HG03064 (cell line): Measurements from ENCODE around the gene TRPM2.
A peak's percentile ranks its signal among the peaks of the same experiment; 100 is the strongest.
"Not testable (repeated sequence)": the region's sequence is repeated elsewhere in the genome, so short reads cannot be mapped to it uniquely, and the experiment has no call there.

Experiments
- ATAC-seq: cut with Tn5 transposase; IDR thresholded peaks from one replicate; pipeline ENCODE4 v1.9.1; 2021; ENCODE audit warnings: low read depth; ENCODE audit not compliant: unreplicated experiment

TRPM2 gene

GRCh38 chr21:44333509-44334328, 19.7 kb upstream of the TRPM2 start:
- no peak for ATAC-seq

- ATAC-seq = no peak
Observed at GRCh38 chr21:44334329-44335030, 18.9 kb upstream of the TRPM2 start.

GRCh38 chr21:44335266-44336059, 18.0 kb upstream of the TRPM2 start:
- ATAC-seq = no peak

- ATAC-seq = no peak
Observed at GRCh38 chr21:44337449-44337848, 16.0 kb upstream of the TRPM2 start.

- ATAC-seq = peak; percentile 13
Observed at GRCh38 chr21:44337941-44338895, 15.2 kb upstream of the TRPM2 start.

GRCh38 chr21:44338971-44339910, 14.2 kb upstream of the TRPM2 start, which contains the start of gene CFAP410:
CFAP410 (minus strand) TSS chr21:44339390; CDS start chr21:44339194, 196 bp downstream.
- ATAC-seq = peak; percentile 74

GRCh38 chr21:44341726-44342458, 11.5 kb upstream of the TRPM2 start:
- not testable (repeated sequence) for ATAC-seq

- ATAC-seq = not testable (repeated sequence)
Observed at GRCh38 chr21:44342981-44343380, 10.4 kb upstream of the TRPM2 start.

GRCh38 chr21:44344541-44345183, 8.8 kb upstream of the TRPM2 start:
- ATAC-seq = no peak

- no peak for ATAC-seq
Observed at GRCh38 chr21:44345495-44345894, 7.9 kb upstream of the TRPM2 start.

- no peak for ATAC-seq
Observed at GRCh38 chr21:44347911-44348451, 5.4 kb upstream of the TRPM2 start.

- ATAC-seq = no peak
Observed at GRCh38 chr21:44348861-44349260, 4.6 kb upstream of the TRPM2 start.

GRCh38 chr21:44349416-44349846, 4.0 kb upstream of the TRPM2 start:
- no peak for ATAC-seq

GRCh38 chr21:44349847-44350772, 3.3 kb upstream of the TRPM2 start:
- no peak for ATAC-seq

- no peak for ATAC-seq
Observed at GRCh38 chr21:44350773-44351481, 2.5 kb upstream of the TRPM2 start.
